B cell (primary cell): ENCODE data around the gene SUPT5H.

Experiments
- EZH2 ChIP-seq: IDR thresholded peaks from 2 replicates; pipeline ENCODE4 v1.6.1; 2012; ENCODE audit warnings: borderline replicate concordance, low read depth, mild to moderate bottlenecking, moderate library complexity, low read length; ENCODE audit not compliant: insufficient read depth, poor library complexity, severe bottlenecking
- TF ChIP-seq, protein P1 (sequence below): fragments of 200-600 bp; IDR thresholded peaks from one replicate; pipeline ENCODE4 v1.8.0; 2022; ENCODE audit warnings: antibody characterized with exemption, mild to moderate bottlenecking

DNA sequence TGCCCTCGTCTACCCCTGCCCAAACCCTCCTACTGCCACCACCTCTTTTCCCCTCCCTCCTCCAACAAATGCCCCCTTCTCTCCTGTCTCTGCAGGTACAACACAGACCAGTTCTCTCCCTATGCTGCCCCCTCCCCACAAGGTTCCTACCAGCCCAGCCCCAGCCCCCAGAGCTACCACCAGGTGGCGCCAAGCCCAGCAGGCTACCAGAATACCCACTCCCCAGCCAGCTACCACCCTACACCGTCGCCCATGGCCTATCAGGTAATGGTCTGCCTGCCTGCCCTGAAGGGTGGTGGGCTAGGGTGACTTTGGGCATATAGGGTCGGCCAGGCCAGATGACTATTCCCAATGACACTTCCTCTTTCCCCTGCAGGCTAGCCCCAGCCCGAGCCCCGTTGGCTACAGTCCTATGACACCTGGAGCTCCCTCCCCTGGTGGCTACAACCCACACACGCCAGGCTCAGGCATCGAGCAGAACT lies 28.8 kb downstream of the SUPT5H start:
- TF ChIP-seq, protein P1, sequence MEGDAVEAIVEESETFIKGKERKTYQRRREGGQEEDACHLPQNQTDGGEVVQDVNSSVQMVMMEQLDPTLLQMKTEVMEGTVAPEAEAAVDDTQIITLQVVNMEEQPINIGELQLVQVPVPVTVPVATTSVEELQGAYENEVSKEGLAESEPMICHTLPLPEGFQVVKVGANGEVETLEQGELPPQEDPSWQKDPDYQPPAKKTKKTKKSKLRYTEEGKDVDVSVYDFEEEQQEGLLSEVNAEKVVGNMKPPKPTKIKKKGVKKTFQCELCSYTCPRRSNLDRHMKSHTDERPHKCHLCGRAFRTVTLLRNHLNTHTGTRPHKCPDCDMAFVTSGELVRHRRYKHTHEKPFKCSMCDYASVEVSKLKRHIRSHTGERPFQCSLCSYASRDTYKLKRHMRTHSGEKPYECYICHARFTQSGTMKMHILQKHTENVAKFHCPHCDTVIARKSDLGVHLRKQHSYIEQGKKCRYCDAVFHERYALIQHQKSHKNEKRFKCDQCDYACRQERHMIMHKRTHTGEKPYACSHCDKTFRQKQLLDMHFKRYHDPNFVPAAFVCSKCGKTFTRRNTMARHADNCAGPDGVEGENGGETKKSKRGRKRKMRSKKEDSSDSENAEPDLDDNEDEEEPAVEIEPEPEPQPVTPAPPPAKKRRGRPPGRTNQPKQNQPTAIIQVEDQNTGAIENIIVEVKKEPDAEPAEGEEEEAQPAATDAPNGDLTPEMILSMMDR: peak; percentile 74
- TF ChIP-seq EZH2: no peak
